GM12878 (cell line): ENCODE results near the gene NPM1. TPM values are rescaled to one million over a fixed set of nuclear protein-coding genes. Genes with fewer than 3 reads are reported as not detected.

Experiments
- ATAC-seq: fragments of 200-7000 bp; cut with Tn5 transposase; 3 replicates; pipeline ENCODE4 v1.9.1; 2020; ENCODE audit warnings: mild to moderate bottlenecking, moderate library complexity
- BruUV-seq: library from RNA; stranded (reverse); fragments of 400-500 nt; replicated peaks from 2 replicates; lab custom pipeline; 2021; lab: Mats Ljungman, UMichigan
- CTCF ChIA-PET: fragments of 300-600 bp; sonication (Branson Sonifier 250); formaldehyde crosslinking; extraction: SDS; loops from one replicate; lab custom pipeline; 2021; ENCODE audit warnings: inconsistent platforms; lab: Yijun Ruan, JAX
- POLR2A ChIA-PET: fragments of 350-600 bp; formaldehyde crosslinking; extraction: SDS; loops from one replicate; lab custom pipeline; 2021; ENCODE audit warnings: inconsistent platforms; lab: Charles Lee
- RAD21 ChIA-PET: fragments of 300-600 bp; sonication (Branson Sonifier 250); formaldehyde crosslinking; loops from one replicate; lab custom pipeline; 2023; ENCODE audit warnings: antibody characterized with exemption; ENCODE audit not compliant: unreplicated experiment; lab: Charles Lee
- SMC1A ChIA-PET: fragments of 300-600 bp; sonication (Branson Sonifier 250); formaldehyde crosslinking; loops from one replicate; lab custom pipeline; 2023; ENCODE audit not compliant: unreplicated experiment, uncharacterized antibody; lab: Charles Lee
- DNase-seq: peaks from one replicate; pipeline ENCODE4 v3.0.0-alpha.2; 2011; ENCODE audit warnings: low read depth, low spot score
- FAIRE-seq: peaks from 3 replicates; lab custom pipeline; 2011; peaks lifted over from hg19 to GRCh38; lab: Jason Lieb, UNC
- H2AFZ ChIP-seq: 2 replicates; pipeline ENCODE4 v1.6.0; 2011; ENCODE audit warnings: low read depth, low read length, control low read depth; ENCODE audit not compliant: control insufficient read depth
- H3K27ac ChIP-seq: 2 replicates; pipeline ENCODE4 v1.5.1; 2011; ENCODE audit warnings: control low read depth; ENCODE audit not compliant: control insufficient read depth, insufficient read depth
- H3K27me3 ChIP-seq, 2 experiments: replicated peaks in 1 of 2; 2 replicates each; pipeline versions ENCODE4 v1.6.0 to v1.6.1; 2011; ENCODE audit warnings: low read length in 1 of 2; ENCODE audit not compliant: control insufficient read depth in 2 of 2, insufficient read depth in 2 of 2
- H3K36me3 ChIP-seq, 2 experiments: 2 replicates each; pipeline ENCODE4 v1.5.1; 2011; ENCODE audit warnings: low read length in 1 of 2; ENCODE audit not compliant: control insufficient read depth in 2 of 2, insufficient read depth in 2 of 2
- H3K4me1 ChIP-seq: 2 replicates; pipeline ENCODE4 v1.6.1; 2011; ENCODE audit warnings: mild to moderate bottlenecking, low read length, moderate library complexity, mixed read lengths; ENCODE audit not compliant: control insufficient read depth, insufficient read depth
- H3K4me2 ChIP-seq: 2 replicates; pipeline ENCODE4 v1.6.0; 2011; ENCODE audit warnings: control low read depth; ENCODE audit not compliant: control insufficient read depth, insufficient read depth
- H3K4me3 ChIP-seq: fragments of 200-600 bp; sonication (generic); 2 replicates; pipeline ENCODE4 v1.5.1; 2016
- H3K79me2 ChIP-seq: 2 replicates; pipeline ENCODE4 v1.6.0; 2011; ENCODE audit warnings: low read length; ENCODE audit not compliant: control insufficient read depth, insufficient read depth
- H3K9ac ChIP-seq: 2 replicates; pipeline ENCODE4 v1.8.0; 2011; ENCODE audit warnings: low read length, control low read depth, mixed read lengths; ENCODE audit not compliant: control insufficient read depth, insufficient read depth
- H3K9me3 ChIP-seq: replicated peaks from 3 replicates; pipeline ENCODE4 v1.5.1; 2011; ENCODE audit warnings: mild to moderate bottlenecking, low read length; ENCODE audit not compliant: control insufficient read depth, insufficient read depth
- H4K20me1 ChIP-seq: 2 replicates; pipeline ENCODE4 v1.6.0; 2011; ENCODE audit not compliant: control insufficient read depth, insufficient read depth
- BHLHE40 ChIP-seq, 2 experiments: fragments of 450-650 bp in 1 of 2; IDR thresholded peaks; 2 replicates each; pipeline ENCODE4 v1.6.1; 2011 to 2017; ENCODE audit warnings: low read depth in 2 of 2, borderline replicate concordance in 1 of 2, improper control_type of control experiment in 1 of 2, low read length in 1 of 2, mild to moderate bottlenecking in 1 of 2
- CHD4 ChIP-seq: fragments of 200-600 bp; sonication (generic); IDR thresholded peaks from 2 replicates; pipeline ENCODE4 v1.6.1; 2016; ENCODE audit warnings: mild to moderate bottlenecking
- IKZF2 ChIP-seq, 2 experiments: fragments of 450-650 bp; IDR thresholded peaks; 2 replicates each; pipeline ENCODE4 v1.6.1; 2017; ENCODE audit warnings: mild to moderate bottlenecking in 2 of 2, moderate library complexity in 2 of 2
- IRF3 ChIP-seq: fragments of 450-650 bp; IDR thresholded peaks from 2 replicates; pipeline ENCODE4 v1.6.1; 2014; ENCODE audit warnings: mild to moderate bottlenecking
- PBX3 ChIP-seq: IDR thresholded peaks from 2 replicates; pipeline ENCODE4 v1.6.1; 2011; ENCODE audit warnings: mild to moderate bottlenecking, low read depth, low read length, moderate library complexity; ENCODE audit not compliant: insufficient replicate concordance
- RELA ChIP-seq: fragments of 450-650 bp; IDR thresholded peaks from 2 replicates; pipeline ENCODE4 v1.8.0; 2014; ENCODE audit warnings: borderline replicate concordance; ENCODE audit not compliant: partially characterized antibody
- SPI1 ChIP-seq: IDR thresholded peaks from 2 replicates; pipeline ENCODE4 v1.6.1; 2011; ENCODE audit warnings: low read depth, mild to moderate bottlenecking, low read length, moderate library complexity, borderline replicate concordance; ENCODE audit not compliant: insufficient read depth
- YY1 ChIP-seq: IDR thresholded peaks from 2 replicates; pipeline ENCODE4 v1.6.1; 2011; ENCODE audit warnings: low read depth, mild to moderate bottlenecking, low read length
- WGBS: methylation state at CpG from one replicate; pipeline ENCODE4 v1.1.6; 2016; ENCODE audit warnings: low lambda C conversion rate; ENCODE audit not compliant: insufficient replicate concordance, insufficient coverage; ENCODE audit errors: missing lambda C conversion rate; 5-methylcytosine and 5-hydroxymethylcytosine counted together
- in situ Hi-C: fragments of 300-500 bp; cut with MboI; formaldehyde crosslinking; loops from 9 replicates; pipeline ENCODE4 v1.14.3; 2018; ENCODE audit warnings: mixed read lengths
- intact Hi-C: fragments of 100-400 bp; cut with micrococcal nuclease; formaldehyde crosslinking; loops from one replicate; pipeline ENCODE4 v1.14.2; 2022; ENCODE audit not compliant: unreplicated experiment
- polyA plus RNA-seq, 11 experiments: library from polyadenylated mRNA; depleted of rRNA in 4 of 11; unstranded in 6 of 11; stranded (reverse) in 5 of 11; fragments of >200 nt; fragmentation: Nextera tagmentation in 4 of 11; fragmentation: Illumina TruSeq in 1 of 11; extraction: Ambion mirVana in 4 of 11; extraction: Trizol in 1 of 11; gene quantifications; 1 replicate in 1 of 11; 2 replicates in 10 of 11; pipeline versions ENCODE4 v1.2.1 to v1.2.3, GENCODE V29; 2011 to 2016; ENCODE audit warnings: inconsistent platforms in 2 of 11, missing spikeins in 2 of 11, low read depth in 1 of 11
- total RNA-seq, 4 experiments: library from RNA; depleted of rRNA in 3 of 4; stranded (reverse); fragments of >200 nt in 3 of 4; fragmentation: Illumina TruSeq in 1 of 4; extraction: Trizol in 1 of 4; gene quantifications; 2 replicates each; pipeline versions ENCODE4 v1.2.1 to v1.2.3, GENCODE V29; 2013 to 2021
- TF ChIP-seq, protein P1 (sequence below): fragments of 450-650 bp; IDR thresholded peaks from 2 replicates; pipeline ENCODE4 v1.6.1; 2016; ENCODE audit warnings: mild to moderate bottlenecking

The NPM1 gene
- total and polyA plus RNA-seq, 10 of the 15 experiments (the other 5 are each of a cell fraction or from before 2014, with no cell fraction given), result 1,843 to 5,466 (median 2,866) TPM

- TF ChIP-seq YY1, result no peak
- no peak for TF ChIP-seq IKZF2 (IDR thresholded peaks at IDR 0.05)
- TF ChIP-seq CHD4, result no peak
- no peak for TF ChIP-seq IRF3
These were observed 53.7 kb downstream of the NPM1 start (continued) for GRCh38 chr5:171441246-171441791.

DNA sequence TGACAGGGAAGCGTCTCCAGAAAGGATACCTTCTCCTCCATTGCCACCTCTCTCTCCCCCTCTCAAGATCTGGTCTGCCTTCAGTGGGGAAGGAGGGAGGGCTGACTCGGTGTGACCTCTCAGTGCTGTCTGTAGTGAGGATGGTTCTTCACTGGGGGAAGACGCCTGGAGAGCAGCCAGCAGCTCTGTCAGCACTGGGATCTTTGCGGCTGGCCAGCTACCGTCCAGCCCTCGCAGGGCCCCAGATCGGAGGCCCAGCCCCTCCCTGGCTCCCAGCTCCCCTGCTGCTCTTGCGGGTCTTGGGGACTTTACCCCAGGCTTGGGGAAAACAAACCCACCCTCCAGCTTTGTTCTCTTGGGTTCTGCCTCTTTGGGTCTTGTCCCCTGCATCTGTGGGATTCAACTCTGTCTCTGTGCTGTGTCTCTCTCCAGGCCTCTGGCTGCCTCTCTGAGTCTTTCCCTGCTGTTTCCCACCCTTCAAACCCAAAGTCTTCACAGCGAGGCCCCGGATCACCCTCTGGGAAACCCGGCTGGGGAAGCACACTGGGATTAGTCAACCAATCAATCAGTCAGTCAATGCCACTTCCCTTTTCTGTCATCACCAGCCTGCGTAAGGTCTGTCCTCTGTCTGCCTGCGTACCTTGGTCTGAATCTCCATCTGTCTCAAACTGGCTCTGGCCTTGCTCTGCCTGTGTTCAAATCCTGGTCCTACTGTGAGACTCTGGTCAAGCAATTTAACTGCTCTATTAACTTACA, 54.8 kb downstream of the NPM1 start:
- intact Hi-C loops, result no loop called here
- Histone ChIP-seq H3K9ac (no peak overlapping the region), H3K27me3 (no peaks in the 10 kb centered on the region; a peak in 1 of 4 replicates), H2AFZ (no peak overlapping the region), H3K4me3 (no peak overlapping the region), H3K4me1 (no peaks in the 10 kb centered on the region), H3K9me3 (no peaks in the 10 kb centered on the region), H3K27ac (no peak overlapping the region), H3K79me2 (no peaks in the 10 kb centered on the region), H3K4me2 (no peak overlapping the region), H4K20me1 (no peaks in the 10 kb centered on the region), H3K36me3 (no peaks in the 10 kb centered on the region)
- in situ Hi-C loops, result no loop called here
- peak; percentile 69 for ATAC-seq
- CTCF ChIA-PET, result no interaction called here
- POLR2A ChIA-PET, result no interaction called here
- no TSS peak for BruUV-seq
- no peak for FAIRE-seq
- 18% methylated on average over 12 of the region's 13 CpGs for WGBS
- RAD21 ChIA-PET, result no interaction called here
- TF ChIP-seq BHLHE40 (IDR thresholded peaks at IDR 0.05; ENCODE audit: borderline replicate concordance in 1 of 2, low read depth in 2 of 2, low read length in 1 of 2) (no peak), RELA (no peak), PBX3 (peak; percentile 47), SPI1 (peak; percentile 81; the same call in 1 of the 2 replicates)
- TF ChIP-seq, protein P1, sequence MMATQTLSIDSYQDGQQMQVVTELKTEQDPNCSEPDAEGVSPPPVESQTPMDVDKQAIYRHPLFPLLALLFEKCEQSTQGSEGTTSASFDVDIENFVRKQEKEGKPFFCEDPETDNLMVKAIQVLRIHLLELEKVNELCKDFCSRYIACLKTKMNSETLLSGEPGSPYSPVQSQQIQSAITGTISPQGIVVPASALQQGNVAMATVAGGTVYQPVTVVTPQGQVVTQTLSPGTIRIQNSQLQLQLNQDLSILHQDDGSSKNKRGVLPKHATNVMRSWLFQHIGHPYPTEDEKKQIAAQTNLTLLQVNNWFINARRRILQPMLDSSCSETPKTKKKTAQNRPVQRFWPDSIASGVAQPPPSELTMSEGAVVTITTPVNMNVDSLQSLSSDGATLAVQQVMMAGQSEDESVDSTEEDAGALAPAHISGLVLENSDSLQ, result peak; percentile 59
- no peak for DNase-seq
- SMC1A ChIA-PET, result no interaction called here
